GM19193 (cell line): ENCODE data around the gene HJURP.

Experiments used
- POLR2A ChIP-seq: IDR thresholded peaks from 4 replicates; pipeline ENCODE4 v1.6.1; 2011; ENCODE audit not compliant: insufficient read depth, insufficient read length; ENCODE audit errors: extremely low read depth

HJURP gene

GRCh38 chr2:233839447-233839820, 14.9 kb downstream of the HJURP start:
- no peak for TF ChIP-seq POLR2A

GRCh38 chr2:233838726-233839446, 15.4 kb downstream of the HJURP start:
- TF ChIP-seq POLR2A, result no peak

GRCh38 chr2:233838251-233838650, 16.1 kb downstream of the HJURP start:
- no peak for TF ChIP-seq POLR2A

- no peak for TF ChIP-seq POLR2A
Measured at GRCh38 chr2:233837694-233838229, 16.6 kb downstream of the HJURP start.

GRCh38 chr2:233836359-233836758, 18.0 kb downstream of the HJURP start:
- no peak for TF ChIP-seq POLR2A

- no peak for TF ChIP-seq POLR2A
Measured at GRCh38 chr2:233835230-233836186, 18.8 kb downstream of the HJURP start.

GRCh38 chr2:233833345-233833744, 21.0 kb downstream of the HJURP start:
- TF ChIP-seq POLR2A, result no peak

GRCh38 chr2:233832869-233833311, 21.4 kb downstream of the HJURP start:
- no peak for TF ChIP-seq POLR2A

GRCh38 chr2:233832414-233832813, 21.9 kb downstream of the HJURP start:
- no peak for TF ChIP-seq POLR2A

- TF ChIP-seq POLR2A, result no peak
Measured at GRCh38 chr2:233831861-233832260, 22.5 kb downstream of the HJURP start.

GRCh38 chr2:233831011-233831721, 23.2 kb downstream of the HJURP start:
- TF ChIP-seq POLR2A, result no peak

- TF ChIP-seq POLR2A, result no peak
Measured at GRCh38 chr2:233830111-233830802, 24.1 kb downstream of the HJURP start.

- no peak for TF ChIP-seq POLR2A
Measured at GRCh38 chr2:233829193-233830110, 24.9 kb downstream of the HJURP start.

GRCh38 chr2:233828546-233829192, 25.7 kb downstream of the HJURP start:
- TF ChIP-seq POLR2A, result no peak

GRCh38 chr2:233824373-233824772, 30.0 kb downstream of the HJURP start:
- TF ChIP-seq POLR2A, result no peak
